HG03108 (cell line): Measurements from ENCODE around the gene SUMF2.
"Not testable (repeated sequence)": the region's sequence is repeated elsewhere in the genome, so short reads cannot be mapped to it uniquely, and the experiment has no call there.

Experiments
- ATAC-seq: cut with Tn5 transposase; IDR thresholded peaks from one replicate; pipeline ENCODE4 v1.9.1; 2021; ENCODE audit warnings: moderate library complexity; ENCODE audit not compliant: unreplicated experiment

SUMF2 gene

GRCh38 chr7:56063882-56064625 is at the start of gene SUMF2:
TSS of gene SUMF2 (plus strand) at chr7:56064286. CDS start at chr7:56064312, 26 bp downstream.
- ATAC-seq, result peak; percentile 87

- not testable (repeated sequence) for ATAC-seq
Measured at GRCh38 chr7:56017015-56017414, 47.1 kb upstream of the SUMF2 start.

GRCh38 chr7:56019501-56019900 is 44.6 kb upstream of the SUMF2 start:
- ATAC-seq, result no peak

GRCh38 chr7:56023500-56023899 is 40.6 kb upstream of the SUMF2 start:
- no peak for ATAC-seq

- no peak for ATAC-seq
Measured at GRCh38 chr7:56026538-56026937, 37.5 kb upstream of the SUMF2 start.

GRCh38 chr7:56028942-56029630 is 35.0 kb upstream of the SUMF2 start:
- ATAC-seq, result no peak

- ATAC-seq, result no peak
Measured at GRCh38 chr7:56030340-56030739, 33.7 kb upstream of the SUMF2 start.

GRCh38 chr7:56031556-56031955 is 32.5 kb upstream of the SUMF2 start:
- ATAC-seq, result not testable (repeated sequence)

- ATAC-seq, result not testable (repeated sequence)
Measured at GRCh38 chr7:56032578-56032977, 31.5 kb upstream of the SUMF2 start.

GRCh38 chr7:56033671-56034432 is 30.2 kb upstream of the SUMF2 start:
- ATAC-seq, result peak; percentile 96

- no peak for ATAC-seq
Measured at GRCh38 chr7:56040730-56041129, 23.4 kb upstream of the SUMF2 start.

GRCh38 chr7:56045758-56046157 is 18.3 kb upstream of the SUMF2 start:
- not testable (repeated sequence) for ATAC-seq

- no peak for ATAC-seq
Measured at GRCh38 chr7:56046721-56047445, 17.2 kb upstream of the SUMF2 start.

GRCh38 chr7:56047446-56048116 is 16.5 kb upstream of the SUMF2 start:
- ATAC-seq, result not testable (repeated sequence)

- ATAC-seq, result no peak
Measured at GRCh38 chr7:56048245-56048644, 15.8 kb upstream of the SUMF2 start.

- not testable (repeated sequence) for ATAC-seq
Measured at GRCh38 chr7:56048763-56049162, 15.3 kb upstream of the SUMF2 start.

- no peak for ATAC-seq
Measured at GRCh38 chr7:56051053-56051338, 13.1 kb upstream of the SUMF2 start.

GRCh38 chr7:56051339-56052191 is 12.5 kb upstream of the SUMF2 start, which contains the start of the genes CCT6A and PSPH:
TSS of gene CCT6A (plus strand) at chr7:56051765. CDS start at chr7:56051849, 84 bp downstream.
TSS of gene PSPH (minus strand) at chr7:56051444. CDS start at chr7:56021212, 30,232 bp downstream.
- ATAC-seq, result peak; percentile 96

GRCh38 chr7:56053379-56053778 is 10.7 kb upstream of the SUMF2 start:
- no peak for ATAC-seq
